ENCODE results near the gene SPATA3. TPM values are rescaled to one million over a fixed set of nuclear protein-coding genes. Genes with fewer than 3 reads are reported as not detected.

Gene SPATA3
- total and polyA plus RNA-seq, 2 of the 13 experiments (the other 11 are each of a cell fraction or from before 2014, with no cell fraction given): not detected

DNA sequence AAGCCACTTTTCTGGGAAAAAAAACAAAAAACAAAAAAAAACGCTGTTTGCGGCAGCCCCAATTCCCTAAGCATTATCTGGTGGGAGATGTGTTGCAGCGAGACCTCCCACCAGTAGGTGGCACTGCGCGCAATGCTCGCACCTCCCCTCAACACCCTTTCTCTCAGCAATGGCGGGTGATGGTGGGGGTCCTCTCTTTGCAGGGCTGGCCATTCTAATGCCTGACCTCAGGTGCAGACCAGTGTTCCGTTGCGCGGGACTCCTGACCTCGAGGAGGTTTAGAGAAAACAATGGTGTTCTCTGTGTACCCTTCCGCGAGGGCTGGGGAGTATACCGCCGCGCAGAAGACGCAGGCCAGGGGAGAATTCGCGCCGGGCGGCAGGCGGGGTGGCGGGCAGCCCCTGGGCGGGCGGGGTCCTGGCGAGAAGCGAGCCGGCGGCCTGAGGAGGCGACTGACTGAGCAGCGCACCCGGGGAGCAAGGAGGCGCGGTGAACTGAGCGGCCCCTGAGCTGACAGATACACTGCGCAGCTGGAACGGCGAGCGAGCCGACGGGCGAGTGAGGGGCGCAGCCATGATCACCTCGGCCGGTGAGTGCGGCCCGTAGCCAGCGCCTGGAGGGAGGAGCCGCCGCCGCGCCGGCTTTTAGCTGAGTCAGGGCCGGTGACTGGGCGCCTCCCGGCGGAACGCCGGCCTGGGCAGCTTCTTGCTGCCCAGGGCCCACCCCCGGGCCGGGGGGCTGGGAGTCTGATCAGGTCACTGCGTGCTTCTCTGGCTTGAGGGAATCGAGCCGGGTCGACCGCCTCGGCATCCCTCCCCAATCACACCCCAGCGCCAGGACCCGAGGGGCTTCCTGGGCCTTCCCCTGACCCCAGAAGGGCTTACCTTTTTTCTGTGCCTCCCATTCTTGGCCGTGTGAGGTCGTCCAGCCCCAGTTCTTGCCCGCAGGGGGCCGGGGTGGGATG is 60.8 kb downstream of the SPATA3 start, which contains the start of gene PSMD1 (continued):
- TF ChIP-seq, protein P1, sequence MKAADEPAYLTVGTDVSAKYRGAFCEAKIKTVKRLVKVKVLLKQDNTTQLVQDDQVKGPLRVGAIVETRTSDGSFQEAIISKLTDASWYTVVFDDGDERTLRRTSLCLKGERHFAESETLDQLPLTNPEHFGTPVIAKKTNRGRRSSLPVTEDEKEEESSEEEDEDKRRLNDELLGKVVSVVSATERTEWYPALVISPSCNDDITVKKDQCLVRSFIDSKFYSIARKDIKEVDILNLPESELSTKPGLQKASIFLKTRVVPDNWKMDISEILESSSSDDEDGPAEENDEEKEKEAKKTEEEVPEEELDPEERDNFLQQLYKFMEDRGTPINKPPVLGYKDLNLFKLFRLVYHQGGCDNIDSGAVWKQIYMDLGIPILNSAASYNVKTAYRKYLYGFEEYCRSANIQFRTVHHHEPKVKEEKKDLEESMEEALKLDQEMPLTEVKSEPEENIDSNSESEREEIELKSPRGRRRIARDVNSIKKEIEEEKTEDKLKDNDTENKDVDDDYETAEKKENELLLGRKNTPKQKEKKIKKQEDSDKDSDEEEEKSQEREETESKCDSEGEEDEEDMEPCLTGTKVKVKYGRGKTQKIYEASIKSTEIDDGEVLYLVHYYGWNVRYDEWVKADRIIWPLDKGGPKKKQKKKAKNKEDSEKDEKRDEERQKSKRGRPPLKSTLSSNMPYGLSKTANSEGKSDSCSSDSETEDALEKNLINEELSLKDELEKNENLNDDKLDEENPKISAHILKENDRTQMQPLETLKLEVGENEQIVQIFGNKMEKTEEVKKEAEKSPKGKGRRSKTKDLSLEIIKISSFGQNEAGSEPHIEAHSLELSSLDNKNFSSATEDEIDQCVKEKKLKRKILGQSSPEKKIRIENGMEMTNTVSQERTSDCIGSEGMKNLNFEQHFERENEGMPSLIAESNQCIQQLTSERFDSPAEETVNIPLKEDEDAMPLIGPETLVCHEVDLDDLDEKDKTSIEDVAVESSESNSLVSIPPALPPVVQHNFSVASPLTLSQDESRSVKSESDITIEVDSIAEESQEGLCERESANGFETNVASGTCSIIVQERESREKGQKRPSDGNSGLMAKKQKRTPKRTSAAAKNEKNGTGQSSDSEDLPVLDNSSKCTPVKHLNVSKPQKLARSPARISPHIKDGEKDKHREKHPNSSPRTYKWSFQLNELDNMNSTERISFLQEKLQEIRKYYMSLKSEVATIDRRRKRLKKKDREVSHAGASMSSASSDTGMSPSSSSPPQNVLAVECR (CRISPR knock-in tag; IDR thresholded peaks at IDR 0.05; ENCODE audit: borderline replicate concordance): peak; percentile 88
- TF ChIP-seq HDAC2 (CRISPR knock-in tag; IDR thresholded peaks at IDR 0.05): peak; percentile 74; the same call in 1 of the 2 replicates
- no peak for TF ChIP-seq TCF7L2 (IDR thresholded peaks at IDR 0.05; ENCODE audit: low read depth, low read length)
- no peak for TF ChIP-seq HOXA5 (CRISPR knock-in tag; IDR thresholded peaks at IDR 0.05)
- TF ChIP-seq SIN3B (IDR thresholded peaks at IDR 0.05; ENCODE audit: low read length): peak; percentile 66
- TF ChIP-seq NFE2L2 (IDR thresholded peaks at IDR 0.05; ENCODE audit: low read length): 0 out of 2 replicates have a peak, but pooled peaks have one; percentile 15
- no peak for TF ChIP-seq STAT6 (CRISPR knock-in tag; IDR thresholded peaks at IDR 0.05; ENCODE audit: borderline replicate concordance)
- TF ChIP-seq KDM6A (CRISPR knock-in tag; IDR thresholded peaks at IDR 0.05; ENCODE audit: low read depth): no peak; the same call in 1 of the 2 replicates
- TF ChIP-seq ZNF619 (CRISPR knock-in tag; IDR thresholded peaks at IDR 0.05): no peak
- TF ChIP-seq, protein P2, sequence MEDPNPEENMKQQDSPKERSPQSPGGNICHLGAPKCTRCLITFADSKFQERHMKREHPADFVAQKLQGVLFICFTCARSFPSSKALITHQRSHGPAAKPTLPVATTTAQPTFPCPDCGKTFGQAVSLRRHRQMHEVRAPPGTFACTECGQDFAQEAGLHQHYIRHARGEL (CRISPR knock-in tag; IDR thresholded peaks at IDR 0.05): no peak
- TF ChIP-seq SMAD9 (CRISPR knock-in tag; IDR thresholded peaks at IDR 0.05): no peak
- TF ChIP-seq, protein P3, sequence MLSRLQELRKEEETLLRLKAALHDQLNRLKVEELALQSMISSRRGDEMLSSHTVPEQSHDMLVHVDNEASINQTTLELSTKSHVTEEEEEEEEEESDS (CRISPR knock-in tag; IDR thresholded peaks at IDR 0.05; ENCODE audit: borderline replicate concordance): no peak
- peak; percentile 94 for TF ChIP-seq ZNF501 (CRISPR knock-in tag; IDR thresholded peaks at IDR 0.05)
- no peak for TF ChIP-seq ZNF746 (CRISPR knock-in tag; IDR thresholded peaks at IDR 0.05)
- peak; percentile 21; the same call in 1 of the 2 replicates for TF ChIP-seq RERE (CRISPR knock-in tag; IDR thresholded peaks at IDR 0.05; ENCODE audit: low read depth)
- TF ChIP-seq ZNF761 (CRISPR knock-in tag; conservative IDR thresholded peaks at IDR 0.05): no peak
